GOT3 (cell line): Measurements from ENCODE around the gene SLC8A1.

Source experiments
- DNase-seq: peaks from one replicate; lab custom pipeline; 2025; ENCODE audit warnings: mixed read lengths; lab: John Stamatoyannopoulos, UW

The SLC8A1 gene

GRCh38 chr2:40193670-40194026 is 258.2 kb downstream of the SLC8A1 start:
- no peak for DNase-seq

DNA sequence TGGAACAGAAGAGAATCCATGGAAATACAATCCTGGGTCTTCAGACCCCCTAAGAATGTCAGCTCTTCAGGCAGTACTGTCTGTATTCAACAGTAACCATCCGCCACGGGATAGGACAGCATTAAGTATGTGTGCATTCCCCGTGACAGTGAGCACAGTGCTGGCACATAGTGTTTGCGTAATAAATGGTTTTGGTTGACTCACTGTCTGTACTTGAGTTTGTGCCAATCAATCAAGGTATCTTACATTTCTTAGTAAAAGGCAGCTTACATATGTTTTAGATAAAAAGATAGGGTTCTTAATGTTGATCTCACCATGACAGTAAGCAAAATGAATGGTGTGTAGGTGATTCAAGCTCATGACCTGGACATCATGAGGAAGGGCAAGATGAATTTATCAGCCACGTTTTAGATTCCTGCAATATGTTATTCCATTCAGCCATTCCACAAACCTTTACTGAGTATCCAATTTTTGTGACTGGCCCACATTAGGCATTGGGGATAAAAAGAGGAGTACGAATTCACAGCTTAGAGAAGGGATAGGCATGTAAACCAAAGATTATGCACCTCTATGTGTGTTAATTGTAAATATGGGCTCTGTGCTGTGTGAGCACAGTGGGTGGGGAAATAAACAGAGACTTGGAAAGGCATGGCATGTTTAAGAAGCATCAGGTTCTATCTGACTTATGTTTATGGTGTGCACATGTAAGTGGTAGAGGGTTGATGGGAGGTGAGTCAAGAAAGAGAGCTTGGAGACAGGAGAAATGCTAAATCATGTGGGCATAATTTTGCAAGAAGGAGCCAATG is 258.8 kb downstream of the SLC8A1 start:
- DNase-seq = no peak

DNA sequence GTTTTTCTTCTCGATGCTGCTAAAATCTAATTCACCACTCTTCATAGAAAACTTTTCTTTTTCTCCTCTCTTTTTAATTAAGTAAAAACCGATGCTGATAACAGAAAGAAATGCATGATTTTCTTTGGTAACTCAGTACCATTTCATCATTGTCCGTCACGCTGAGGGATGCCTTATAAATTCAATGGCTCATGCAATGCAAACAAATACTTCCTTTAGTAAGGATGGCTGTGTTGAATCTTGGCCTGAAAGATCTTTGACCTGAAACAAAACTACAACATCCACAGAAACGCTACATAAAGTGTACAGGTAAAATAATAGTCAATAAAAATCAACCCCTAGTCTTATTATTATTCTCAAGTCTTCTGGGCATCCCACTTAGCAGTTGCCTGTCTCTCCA is 261.4 kb downstream of the SLC8A1 start:
- DNase-seq = no peak

DNA sequence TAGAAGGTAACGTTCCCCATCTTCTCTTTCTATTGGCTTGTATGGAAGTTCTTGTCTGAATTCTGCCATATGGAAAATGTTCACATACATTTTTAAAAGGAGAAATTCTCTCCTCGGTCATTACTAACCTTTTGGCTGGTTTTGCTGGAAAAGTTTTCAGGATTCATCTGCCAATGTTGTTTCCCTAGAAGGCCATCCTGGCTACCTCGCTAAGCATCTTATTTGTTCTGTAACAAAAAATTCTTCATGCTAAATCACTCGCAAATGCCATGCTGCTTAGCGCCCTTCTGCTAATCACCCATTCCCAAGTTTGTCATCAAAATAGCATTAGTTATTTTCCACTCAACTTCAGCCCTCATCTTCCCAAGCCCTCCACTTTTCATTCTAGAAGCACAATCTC is 262.0 kb downstream of the SLC8A1 start:
- DNase-seq = no peak

- DNase-seq = no peak
These were observed 264.8 kb downstream of the SLC8A1 start for GRCh38 chr2:40187054-40187453.

- no peak for DNase-seq
These were observed 267.3 kb downstream of the SLC8A1 start for GRCh38 chr2:40184551-40184950.

DNA sequence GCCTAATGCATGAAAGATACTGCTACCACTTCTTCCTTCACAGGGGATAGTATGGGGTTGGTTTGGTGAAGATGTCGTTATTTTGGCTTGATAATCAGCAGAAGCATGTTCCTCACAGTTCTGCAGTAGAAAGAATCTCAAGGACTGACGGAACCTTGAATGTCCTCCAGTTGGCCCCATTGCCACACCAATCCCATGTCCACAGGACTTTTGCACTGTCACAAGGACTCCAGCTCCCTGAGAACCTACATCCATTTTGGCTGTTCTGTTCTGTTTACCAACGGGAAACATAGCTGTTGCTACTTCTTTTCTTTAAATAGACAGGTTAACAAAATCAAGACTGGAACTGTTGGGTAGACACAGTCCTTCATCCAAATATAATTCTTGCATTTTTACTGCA is 270.0 kb downstream of the SLC8A1 start:
- DNase-seq = no peak

DNA sequence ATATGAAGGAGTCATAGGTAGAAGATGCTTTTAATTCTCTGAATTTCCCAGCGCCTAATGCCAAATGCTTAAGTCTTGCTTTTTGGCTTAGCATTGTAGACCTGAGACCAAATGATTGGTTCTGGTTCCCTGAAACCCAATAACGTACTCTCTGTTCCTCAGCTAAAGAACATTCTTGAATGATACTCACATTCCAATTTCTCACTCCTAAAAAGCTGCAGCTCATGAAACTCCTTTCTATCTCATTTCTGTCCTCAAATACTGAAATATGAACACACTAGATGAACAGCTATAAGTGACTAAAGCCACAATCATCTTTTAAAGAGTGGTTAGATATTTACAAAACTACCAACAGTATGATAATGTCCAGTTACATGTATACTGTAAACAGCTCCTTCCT is 272.1 kb downstream of the SLC8A1 start:
- no peak for DNase-seq

GRCh38 chr2:40178971-40179370 is 272.9 kb downstream of the SLC8A1 start:
- no peak for DNase-seq

GRCh38 chr2:40178171-40178778 is 273.6 kb downstream of the SLC8A1 start:
- DNase-seq = no peak

DNA sequence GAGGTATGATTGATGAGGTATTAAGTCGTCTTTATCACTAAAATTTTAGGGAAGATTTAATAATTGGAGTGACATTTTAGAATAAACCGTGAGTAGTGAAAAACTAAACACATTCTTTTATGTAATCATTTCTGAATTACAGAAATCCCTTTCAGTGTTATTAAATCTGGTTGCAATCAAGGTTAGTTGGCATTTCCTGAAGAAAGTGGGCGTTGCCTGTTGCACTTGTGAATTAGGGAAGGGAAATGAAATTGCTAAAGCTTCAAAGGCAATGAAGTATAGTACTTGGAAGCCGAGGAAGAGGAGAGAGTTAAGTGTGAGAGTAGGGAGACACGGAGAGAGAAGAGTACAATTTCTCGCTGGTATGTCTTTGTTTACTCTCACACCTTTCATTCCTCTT is 274.5 kb downstream of the SLC8A1 start:
- DNase-seq = no peak

DNA sequence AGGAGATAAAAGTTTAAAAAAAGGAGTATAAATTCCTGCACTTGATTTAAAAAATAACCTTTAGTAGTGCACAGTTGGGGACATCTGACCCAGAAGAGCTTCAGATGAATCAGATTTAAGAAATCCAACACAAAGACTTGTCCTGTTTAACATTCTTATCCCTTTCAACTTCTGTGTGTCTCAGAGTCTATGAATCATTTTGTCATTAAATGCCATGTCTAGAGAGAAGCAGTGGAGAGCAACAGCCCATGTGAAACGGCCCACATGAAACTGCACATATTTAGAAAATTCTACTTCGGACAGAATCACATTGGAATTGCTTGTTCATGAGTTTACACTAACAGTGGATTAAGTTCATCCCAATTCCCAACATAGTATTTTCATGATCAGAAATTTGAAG is 278.6 kb downstream of the SLC8A1 start:
- DNase-seq = no peak

DNA sequence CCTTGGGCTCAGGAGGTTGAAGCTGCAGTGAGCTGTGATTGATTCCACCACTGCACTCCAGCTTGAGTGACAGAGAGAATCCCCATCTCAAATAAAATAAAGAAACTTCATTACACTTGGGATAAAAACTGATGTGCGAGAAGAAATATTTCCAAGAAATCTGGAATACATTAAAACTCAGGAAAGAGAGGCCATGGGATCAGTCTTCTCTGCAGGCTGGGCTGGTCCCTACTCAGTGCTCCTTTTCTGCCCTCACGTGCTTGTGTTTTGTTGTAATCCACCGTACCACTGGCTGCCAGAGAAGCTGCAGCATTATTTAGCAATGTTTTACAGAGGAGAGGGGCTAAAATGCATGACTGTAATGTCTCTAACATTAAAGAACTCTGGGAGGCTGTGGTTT is 282.0 kb downstream of the SLC8A1 start:
- no peak for DNase-seq

GRCh38 chr2:40169430-40169829 is 282.5 kb downstream of the SLC8A1 start:
- DNase-seq = no peak

DNA sequence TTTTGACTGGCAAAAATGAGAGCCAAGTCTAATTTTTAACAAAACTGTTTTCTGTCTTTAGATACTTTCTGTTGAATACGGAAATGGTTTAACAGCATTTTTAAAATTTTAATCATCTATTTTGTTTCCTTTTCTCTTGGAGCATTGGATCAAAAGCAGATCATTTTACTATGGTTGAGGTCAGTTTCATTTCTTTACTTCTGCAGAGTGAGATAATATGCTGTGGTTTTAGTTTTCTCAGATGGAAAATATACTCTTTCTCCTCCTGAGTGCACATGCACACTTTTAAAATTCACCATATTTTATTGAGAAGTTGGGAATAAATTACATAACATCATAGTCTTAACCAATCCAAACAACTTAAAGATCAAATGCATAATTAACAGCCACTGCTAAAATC is 283.3 kb downstream of the SLC8A1 start:
- DNase-seq = no peak

GRCh38 chr2:40168032-40168431 is 283.9 kb downstream of the SLC8A1 start:
- DNase-seq = no peak

DNA sequence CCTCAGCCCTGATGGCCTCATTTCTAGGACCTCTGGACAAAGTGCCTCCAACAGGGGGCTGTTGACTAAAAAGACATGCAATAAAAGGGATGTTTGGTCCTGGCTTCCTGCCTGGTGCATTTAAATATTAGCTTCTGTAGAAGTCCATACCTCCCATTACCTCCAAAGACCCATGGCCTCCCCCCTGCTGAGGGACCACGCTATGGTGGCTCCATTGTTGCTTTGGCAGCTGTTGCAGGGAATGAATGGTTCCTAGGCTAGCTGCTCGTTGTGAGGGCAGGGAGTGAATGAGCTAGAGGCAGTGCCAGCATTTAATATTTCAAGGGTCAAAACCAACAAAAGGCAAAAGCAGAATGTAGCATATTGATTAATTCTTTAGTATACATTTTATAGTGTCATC is 285.9 kb downstream of the SLC8A1 start:
- DNase-seq = no peak

GRCh38 chr2:40165509-40165844 is 286.4 kb downstream of the SLC8A1 start:
- no peak for DNase-seq

- DNase-seq = no peak
These were observed 287.0 kb downstream of the SLC8A1 start for GRCh38 chr2:40164736-40165508.

DNA sequence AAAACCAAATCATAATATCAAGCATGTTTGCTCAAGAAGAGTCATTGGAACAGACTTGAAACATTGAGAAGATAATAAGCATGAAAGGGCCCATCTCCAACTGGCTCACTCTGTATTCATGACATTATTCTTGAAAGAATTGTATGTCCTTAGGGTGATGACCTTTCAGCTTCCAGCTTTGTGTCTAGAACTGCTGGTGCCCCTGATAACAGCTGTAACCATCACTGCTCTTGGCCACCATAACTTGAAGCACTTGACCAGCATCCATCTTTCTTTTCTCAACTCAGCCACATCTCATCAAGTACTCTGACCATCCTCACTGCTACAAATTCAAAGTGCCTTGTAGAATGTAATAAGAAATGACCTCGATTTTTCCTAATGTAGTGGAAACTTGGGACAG is 289.9 kb downstream of the SLC8A1 start:
- DNase-seq = no peak

GRCh38 chr2:40160751-40161218 is 291.1 kb downstream of the SLC8A1 start:
- DNase-seq = no peak

DNA sequence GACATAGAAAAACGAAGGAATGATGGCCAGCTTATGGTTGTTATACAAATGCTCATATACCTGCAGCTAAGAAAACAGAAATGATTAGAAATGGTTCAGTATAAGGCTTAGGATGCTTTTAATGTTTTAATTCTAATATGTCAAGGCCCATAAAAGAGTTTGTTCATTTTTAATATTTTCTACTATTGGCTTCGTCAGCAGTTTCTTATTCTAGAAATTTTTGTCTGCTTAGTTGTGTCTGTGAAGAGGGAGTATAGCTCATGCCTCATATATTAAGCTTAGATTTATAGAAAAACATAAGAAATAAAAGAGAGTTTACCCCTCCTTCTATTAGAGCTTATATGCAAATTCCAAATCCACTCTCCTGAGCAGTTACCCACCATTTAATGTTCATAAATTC is 292.6 kb downstream of the SLC8A1 start:
- DNase-seq = no peak

- DNase-seq = no peak
These were observed 293.1 kb downstream of the SLC8A1 start for GRCh38 chr2:40158781-40159180.
